ENCODE data around the gene MMRN2. TPM values are rescaled to one million over a fixed set of nuclear protein-coding genes. Genes with fewer than 3 reads are reported as not detected.

MMRN2 gene
- total RNA-seq, 2 donors from 2014 or later = 16.8 to 17.4 TPM

DNA sequence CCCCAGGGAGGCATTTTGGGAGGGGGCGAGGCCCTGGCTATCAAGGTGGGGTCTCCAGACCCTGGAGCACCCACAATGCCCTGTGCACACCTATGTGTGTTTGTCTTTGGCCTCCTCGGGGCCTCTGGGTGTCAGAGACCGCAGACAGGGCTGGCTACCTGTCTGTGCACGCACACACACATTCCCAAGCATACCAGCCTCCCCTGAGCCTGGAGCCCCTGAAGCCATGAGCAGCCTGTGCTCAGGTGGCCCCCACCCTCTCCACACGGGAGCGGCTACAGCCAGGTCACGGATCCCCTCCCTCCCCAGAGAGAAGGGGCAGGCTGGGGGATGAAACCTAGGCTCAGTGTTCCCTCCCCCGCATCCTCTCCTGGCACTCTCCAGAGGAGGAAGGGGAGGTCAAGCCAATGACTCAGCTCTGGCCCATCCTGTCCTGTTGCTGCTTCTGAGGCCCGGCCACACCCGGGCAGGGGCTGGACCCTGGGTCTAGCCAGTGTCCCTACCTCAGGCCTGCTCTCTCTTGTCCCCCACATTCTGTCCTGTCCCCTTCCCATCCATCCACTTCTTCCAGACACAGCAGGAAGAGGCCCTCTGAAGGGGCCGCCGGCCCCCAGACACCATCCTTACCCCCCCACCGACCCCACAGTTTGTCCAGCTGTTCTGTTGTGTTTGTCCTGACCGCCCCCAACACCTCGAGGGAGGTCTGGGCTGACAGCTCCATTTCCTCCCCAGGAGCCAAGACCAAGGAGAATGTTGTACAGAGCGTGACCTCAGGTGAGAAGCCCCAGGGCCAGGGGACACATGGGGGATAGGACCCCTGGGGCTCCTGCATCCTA, 1.7 kb upstream of the MMRN2 start:
- peak in 1 of 4 donors; percentile 7 for DNase-seq

DNA sequence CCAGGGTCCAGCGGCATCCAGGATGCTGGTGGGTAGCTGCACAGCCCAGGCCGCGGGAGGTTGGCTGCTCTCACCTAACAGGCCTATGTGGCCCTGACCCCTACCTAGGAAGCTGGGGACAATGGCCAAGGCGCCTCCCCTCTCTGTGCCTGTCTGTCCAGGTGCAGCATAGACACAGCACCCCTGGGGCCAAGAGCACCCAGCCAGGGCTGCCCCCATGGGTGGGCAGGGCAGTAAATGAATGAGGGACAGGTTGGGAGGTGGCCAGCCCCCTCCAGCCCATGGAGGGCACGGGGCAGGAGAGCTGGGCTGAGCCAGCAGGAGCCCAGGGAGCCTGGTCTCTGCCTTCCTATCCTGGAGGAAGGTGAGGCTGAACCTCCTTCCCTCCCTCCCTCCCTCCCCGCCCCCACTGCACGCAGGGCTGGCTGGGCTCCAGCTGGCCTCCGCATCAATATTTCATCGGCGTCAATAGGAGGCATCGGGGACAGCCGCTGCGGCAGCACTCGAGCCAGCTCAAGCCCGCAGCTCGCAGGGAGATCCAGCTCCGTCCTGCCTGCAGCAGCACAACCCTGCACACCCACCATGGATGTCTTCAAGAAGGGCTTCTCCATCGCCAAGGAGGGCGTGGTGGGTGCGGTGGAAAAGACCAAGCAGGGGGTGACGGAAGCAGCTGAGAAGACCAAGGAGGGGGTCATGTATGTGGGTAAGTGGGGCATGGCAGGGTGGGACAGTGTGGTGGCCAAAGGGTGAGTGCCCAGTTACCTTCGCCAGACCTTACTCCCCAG, 893 bp upstream of the MMRN2 start, which contains the start of gene SNCG:
Gene SNCG, plus strand, starts transcription at position 484 of the 785 bp plus-strand sequence. Its CDS starts 99 bp downstream, at position 583.
- ATAC-seq = no peak
- Histone ChIP-seq H3K4me3 (no peak within 1 kb of the TSS), H3K27me3 (no peaks in the 10 kb centered on the region), H3K27ac (peak within 1 kb of the TSS in 3 of 4 donors; percentile 28 to 49 (median 33)), H3K4me1 (peaks cover 21% of the 10 kb centered on the region), H3K36me3 (replicated peaks in 1 of 2; ENCODE audit: insufficient read depth in 1 of 2, low read depth in 2 of 2) (no peaks in the 10 kb centered on the region), H3K9me3 (no peaks in the 10 kb centered on the region)
- TF ChIP-seq, protein P1, sequence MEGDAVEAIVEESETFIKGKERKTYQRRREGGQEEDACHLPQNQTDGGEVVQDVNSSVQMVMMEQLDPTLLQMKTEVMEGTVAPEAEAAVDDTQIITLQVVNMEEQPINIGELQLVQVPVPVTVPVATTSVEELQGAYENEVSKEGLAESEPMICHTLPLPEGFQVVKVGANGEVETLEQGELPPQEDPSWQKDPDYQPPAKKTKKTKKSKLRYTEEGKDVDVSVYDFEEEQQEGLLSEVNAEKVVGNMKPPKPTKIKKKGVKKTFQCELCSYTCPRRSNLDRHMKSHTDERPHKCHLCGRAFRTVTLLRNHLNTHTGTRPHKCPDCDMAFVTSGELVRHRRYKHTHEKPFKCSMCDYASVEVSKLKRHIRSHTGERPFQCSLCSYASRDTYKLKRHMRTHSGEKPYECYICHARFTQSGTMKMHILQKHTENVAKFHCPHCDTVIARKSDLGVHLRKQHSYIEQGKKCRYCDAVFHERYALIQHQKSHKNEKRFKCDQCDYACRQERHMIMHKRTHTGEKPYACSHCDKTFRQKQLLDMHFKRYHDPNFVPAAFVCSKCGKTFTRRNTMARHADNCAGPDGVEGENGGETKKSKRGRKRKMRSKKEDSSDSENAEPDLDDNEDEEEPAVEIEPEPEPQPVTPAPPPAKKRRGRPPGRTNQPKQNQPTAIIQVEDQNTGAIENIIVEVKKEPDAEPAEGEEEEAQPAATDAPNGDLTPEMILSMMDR (IDR thresholded peaks at IDR 0.05) = no peak
- TF ChIP-seq POLR2A (IDR thresholded peaks at IDR 0.05) = no peak
- WGBS, 2 donors = 33 to 52% methylated on average over 6 to 22 of the region's 22 CpGs
- intact Hi-C loops (cut with DNase I) = no loop called here
- DNase-seq = peak in 2 of 4 donors; percentile 39 to 55

More for the DNA sequence above, 1.7 kb upstream of the MMRN2 start:
- Histone ChIP-seq H3K4me3 (no peak overlapping the region), H3K27ac (peak overlapping the region in 2 of 4 donors; percentile 22 to 49), H3K4me1 (peaks cover 18% of the 10 kb centered on the region), H3K27me3 (no peaks in the 10 kb centered on the region), H3K36me3 (replicated peaks in 1 of 2; ENCODE audit: insufficient read depth in 1 of 2, low read depth in 2 of 2) (no peaks in the 10 kb centered on the region), H3K9me3 (no peaks in the 10 kb centered on the region)
- ATAC-seq = peak; percentile 21
- intact Hi-C loops (cut with DNase I) = no loop called here
- TF ChIP-seq, protein P1 (IDR thresholded peaks at IDR 0.05) = no peak
- no peak for TF ChIP-seq POLR2A (IDR thresholded peaks at IDR 0.05)
- 63 to 64% methylated on average over 6 to 16 of the region's 16 CpGs for WGBS, 2 donors

DNA sequence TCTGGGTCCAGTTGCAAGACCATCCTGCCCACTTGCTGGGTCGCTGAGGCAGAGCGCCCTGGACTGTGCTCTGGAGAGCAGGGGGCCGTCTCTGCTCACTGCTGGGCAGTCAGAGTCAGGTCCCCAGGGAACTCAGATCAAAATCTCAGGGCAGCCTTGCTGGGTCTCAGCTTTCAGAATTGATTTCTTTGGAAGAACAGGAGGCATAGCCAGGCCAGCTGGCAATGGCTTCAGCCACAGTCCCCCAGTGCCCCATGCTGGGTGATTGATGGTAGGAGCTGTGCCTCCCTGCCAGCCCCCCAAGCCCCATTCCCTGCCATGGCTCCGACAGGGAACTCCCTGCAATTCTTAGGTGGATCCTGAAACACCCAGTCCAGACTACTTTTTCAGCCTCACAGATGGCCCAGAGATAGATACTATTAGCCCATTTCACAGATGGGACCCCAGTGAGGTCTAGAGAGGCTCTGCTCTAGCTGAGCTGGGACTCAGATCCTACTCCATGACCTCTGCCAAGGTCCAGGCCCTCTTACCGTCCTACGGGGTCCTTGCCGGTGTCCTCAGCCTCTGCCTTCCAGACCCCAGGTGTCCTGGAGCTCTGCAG, 467 bp downstream of the MMRN2 start:
- H3K9me3 ChIP-seq = no peaks in the 10 kb centered on the region
- ATAC-seq (no peak), DNase-seq (no peak)
- H3K36me3 ChIP-seq (replicated peaks in 1 of 2; ENCODE audit: insufficient read depth in 1 of 2, low read depth in 2 of 2) = no peaks in the 10 kb centered on the region
- WGBS, 2 donors = 72 to 80% methylated on average over 1 to 6 of the region's 7 CpGs
- TF ChIP-seq, protein P1 (IDR thresholded peaks at IDR 0.05) = no peak
- no peak for TF ChIP-seq POLR2A (IDR thresholded peaks at IDR 0.05)
- H3K27ac ChIP-seq = peak overlapping the region in 2 of 4 donors; percentile 14 to 49
- no peak overlapping the region for H3K4me3 ChIP-seq
- H3K27me3 ChIP-seq = no peaks in the 10 kb centered on the region
- H3K4me1 ChIP-seq = peaks cover 21% of the 10 kb centered on the region
- intact Hi-C loops (cut with DNase I) = no loop called here

DNA sequence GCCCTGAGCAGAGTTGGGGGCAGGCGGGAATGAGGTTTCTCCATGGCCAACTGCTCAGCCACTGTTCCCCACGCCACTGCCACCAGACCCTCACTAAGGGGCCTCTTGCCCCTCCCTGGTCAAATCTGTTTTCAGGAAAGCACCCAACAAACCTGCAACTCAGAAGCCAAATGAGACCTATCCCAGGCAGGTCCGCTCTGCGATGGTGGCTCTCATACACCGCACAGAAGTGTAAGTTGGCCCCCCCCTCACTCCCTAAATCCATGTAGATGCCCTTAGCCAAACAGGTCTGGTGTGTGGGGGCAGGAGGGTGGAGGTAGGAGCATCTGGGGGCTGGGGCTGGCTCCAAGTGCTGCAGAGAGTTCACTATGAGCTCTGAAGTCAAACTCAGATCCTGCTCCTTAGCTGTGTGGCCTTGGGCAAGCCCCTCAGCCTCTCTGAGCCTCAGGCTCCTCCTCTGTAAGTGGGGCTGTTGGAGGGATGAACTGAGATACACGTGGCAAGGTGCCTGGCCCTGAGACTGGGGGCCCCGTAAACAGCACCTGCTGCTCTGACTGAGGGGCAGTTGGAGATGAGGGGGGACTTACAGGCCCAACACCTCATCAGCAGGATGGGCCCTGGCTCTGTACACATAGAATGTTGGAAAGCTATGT, 1.1 kb downstream of the MMRN2 start:
- no peaks in the 10 kb centered on the region for H3K9me3 ChIP-seq
- H3K4me1 ChIP-seq = peaks cover 21% of the 10 kb centered on the region
- no peak for DNase-seq
- H3K4me3 ChIP-seq = no peak overlapping the region
- no peak for TF ChIP-seq POLR2A (IDR thresholded peaks at IDR 0.05)
- TF ChIP-seq, protein P1 (IDR thresholded peaks at IDR 0.05) = no peak
- peak overlapping the region in 2 of 4 donors; percentile 6 to 49 for H3K27ac ChIP-seq
- intact Hi-C loops (cut with DNase I) = no loop called here
- H3K27me3 ChIP-seq = no peaks in the 10 kb centered on the region
- no peak for ATAC-seq
- 58 to 66% methylated on average over 7 of the region's 7 CpGs for WGBS, 2 donors
- H3K36me3 ChIP-seq (replicated peaks in 1 of 2; ENCODE audit: insufficient read depth in 1 of 2, low read depth in 2 of 2) = no peaks in the 10 kb centered on the region

Measured in body of pancreas (tissue), 4 donors.